Fibroblast of skin of scalp (primary cell): ENCODE measurements around the gene KY.
"Not testable (repeated sequence)": the region's sequence is repeated elsewhere in the genome, so short reads cannot be mapped to it uniquely, and the experiment has no call there.

Experiments used
- DNase-seq: peaks from one replicate; pipeline ENCODE4 v3.0.0-alpha.2; 2013

Gene KY

DNA sequence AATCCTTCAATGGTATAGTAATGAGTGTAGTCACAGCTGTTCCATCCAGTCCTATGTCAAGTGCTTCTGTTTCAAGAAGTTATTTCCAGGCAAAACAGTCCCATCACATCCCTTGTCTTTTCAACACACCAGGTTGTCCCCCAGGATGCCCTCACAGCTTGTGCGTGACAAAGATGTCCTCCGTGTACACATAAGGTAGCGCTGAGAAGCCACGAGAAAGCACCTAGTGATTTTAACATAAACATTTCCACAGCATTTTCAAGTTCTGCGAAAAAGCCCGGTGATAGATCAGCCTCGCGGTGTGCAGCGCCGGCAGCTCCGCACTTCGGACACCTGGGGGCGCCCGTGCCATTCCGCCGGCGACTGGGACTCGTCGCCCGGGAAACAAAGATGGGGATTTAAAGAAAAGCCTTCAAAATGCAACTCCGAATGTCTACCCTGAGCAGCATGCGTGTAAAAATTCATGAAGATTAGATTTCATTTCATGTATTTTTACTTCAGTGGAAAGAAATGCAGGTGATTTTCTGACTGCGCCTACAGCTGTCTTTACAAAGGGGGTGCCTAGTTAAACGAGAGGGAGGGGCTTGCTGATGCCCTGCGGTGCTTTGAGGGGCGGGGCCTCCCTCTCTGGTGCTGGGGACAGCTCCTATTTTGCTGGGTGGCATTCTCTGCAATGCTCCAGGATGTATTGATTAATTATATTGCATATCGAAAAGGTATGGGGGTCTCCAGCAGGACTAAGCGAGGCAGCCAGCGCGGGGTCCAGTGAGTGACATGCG, 49.9 kb downstream of the KY start:
- DNase-seq, result peak; percentile 68

DNA sequence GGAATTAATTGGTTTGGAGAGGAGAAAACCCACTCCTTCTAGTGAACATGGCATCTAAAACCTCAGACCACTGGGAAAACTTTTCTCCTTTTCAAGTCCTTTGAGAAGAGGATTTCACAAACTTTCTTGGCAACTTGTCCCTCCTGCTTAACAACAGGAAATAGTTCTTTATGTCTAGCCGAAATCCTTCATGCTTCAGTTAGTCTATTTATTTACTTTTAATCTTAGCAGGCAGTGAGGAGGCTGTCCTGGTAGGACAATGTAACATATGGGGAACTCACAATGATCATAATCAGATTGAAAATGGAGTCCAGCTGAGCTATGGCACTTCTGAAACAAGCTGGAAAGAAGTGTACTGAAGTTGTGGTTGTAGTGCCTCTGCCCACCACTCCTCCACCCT, 50.6 kb downstream of the KY start:
- peak; percentile 17 for DNase-seq

GRCh38 chr3:134598763-134599545, 51.9 kb downstream of the KY start:
- no peak for DNase-seq

DNA sequence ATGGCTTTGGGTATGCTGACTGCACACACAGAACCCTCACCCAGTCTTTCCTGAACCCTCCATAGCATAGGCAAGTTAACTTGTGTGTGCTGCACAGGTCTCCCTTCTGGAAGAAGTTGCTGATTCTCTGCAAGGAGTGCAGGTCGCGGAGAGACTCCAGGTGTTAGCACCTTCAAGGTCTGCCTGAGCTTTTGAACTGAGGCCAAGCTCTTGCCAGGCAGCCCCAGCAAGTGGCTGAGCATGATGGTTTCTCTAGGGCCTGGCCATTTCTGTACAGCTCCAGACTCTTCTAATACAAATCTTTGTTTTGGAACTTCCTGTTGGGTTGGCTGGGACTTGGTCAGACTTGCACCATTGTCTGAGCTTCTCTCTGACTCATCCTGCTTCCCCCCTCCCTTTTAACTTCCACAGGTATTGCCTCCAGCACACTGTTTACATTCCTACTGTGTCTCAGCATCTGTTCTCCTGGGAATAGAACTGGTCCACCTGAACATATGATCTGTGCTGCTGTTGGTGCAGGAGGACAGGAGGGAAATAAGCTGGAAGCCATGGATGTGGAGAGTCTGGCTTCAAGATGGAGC, 53.3 kb downstream of the KY start:
- no peak for DNase-seq

DNA sequence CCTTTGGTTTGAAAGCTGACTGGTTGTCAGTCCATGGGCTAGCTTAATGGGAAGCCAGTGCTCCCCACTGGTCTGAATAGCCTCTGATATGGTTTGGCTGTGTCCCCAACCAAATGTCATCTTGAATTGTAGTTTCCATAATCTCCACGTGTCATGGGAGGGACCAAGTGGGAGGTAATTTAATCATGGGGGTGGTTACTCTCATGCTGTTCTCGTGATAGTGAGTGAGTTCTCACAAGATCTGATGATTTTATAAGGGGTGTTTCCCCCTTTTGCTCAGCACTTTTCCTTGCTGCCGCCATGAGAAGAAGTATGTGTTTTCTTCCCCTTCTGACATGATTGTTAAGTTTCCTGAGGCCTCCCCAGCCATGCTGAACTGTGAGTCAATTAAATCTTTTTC, 55.8 kb downstream of the KY start:
- not testable (repeated sequence) for DNase-seq

GRCh38 chr3:134594331-134594741, 56.5 kb downstream of the KY start:
- DNase-seq, result no peak

GRCh38 chr3:134592806-134593205, 58.0 kb downstream of the KY start:
- no peak for DNase-seq

- DNase-seq, result no peak
Observed at GRCh38 chr3:134590766-134591165, 60.1 kb downstream of the KY start.

DNA sequence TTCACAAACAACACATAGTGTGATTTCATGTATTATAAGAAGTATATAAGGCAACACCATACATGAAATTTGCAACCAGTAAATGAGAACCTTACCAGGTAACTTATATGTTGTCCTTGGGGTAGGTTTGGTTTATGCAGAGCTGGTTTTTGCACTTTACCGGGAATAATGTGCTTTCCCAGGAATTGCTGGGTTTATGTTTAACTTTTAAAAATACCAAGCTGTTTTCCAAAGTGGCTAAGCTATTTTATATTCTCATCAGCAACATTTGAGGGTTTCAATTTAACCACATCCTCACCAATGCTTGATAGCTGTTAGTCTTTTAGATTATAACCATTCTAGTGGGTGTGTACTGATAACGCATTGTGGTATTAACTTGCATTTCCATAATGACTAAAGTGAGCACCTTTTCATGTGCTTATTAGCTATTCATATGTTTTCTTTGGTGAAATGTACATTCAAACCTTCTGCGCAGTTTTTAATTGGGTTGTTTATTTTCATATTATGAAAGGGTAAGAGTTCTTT, 71.6 kb downstream of the KY start:
- no peak for DNase-seq

DNA sequence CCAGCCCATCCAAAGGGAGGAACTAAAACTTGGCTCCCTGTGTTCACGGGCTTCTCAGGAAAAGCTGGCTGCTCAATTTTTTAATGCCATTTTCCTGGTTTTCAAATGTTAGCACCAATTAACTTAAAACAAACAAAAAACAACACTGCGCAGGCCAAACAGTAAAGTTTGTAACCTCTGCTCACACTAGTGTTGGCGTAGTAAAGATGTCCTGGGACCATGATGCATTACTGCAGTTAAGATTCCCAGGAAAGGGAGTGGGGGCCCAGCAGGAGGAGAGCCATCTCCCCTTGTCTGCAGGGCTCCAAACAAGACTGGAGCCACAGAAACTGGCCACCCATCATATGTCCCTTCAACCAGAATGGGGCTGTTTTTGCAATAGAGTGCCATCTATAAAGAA, 74.0 kb downstream of the KY start:
- DNase-seq, result no peak

GRCh38 chr3:134576426-134576825, 74.4 kb downstream of the KY start:
- no peak for DNase-seq

GRCh38 chr3:134569899-134570298, 80.9 kb downstream of the KY start:
- not testable (repeated sequence) for DNase-seq

DNA sequence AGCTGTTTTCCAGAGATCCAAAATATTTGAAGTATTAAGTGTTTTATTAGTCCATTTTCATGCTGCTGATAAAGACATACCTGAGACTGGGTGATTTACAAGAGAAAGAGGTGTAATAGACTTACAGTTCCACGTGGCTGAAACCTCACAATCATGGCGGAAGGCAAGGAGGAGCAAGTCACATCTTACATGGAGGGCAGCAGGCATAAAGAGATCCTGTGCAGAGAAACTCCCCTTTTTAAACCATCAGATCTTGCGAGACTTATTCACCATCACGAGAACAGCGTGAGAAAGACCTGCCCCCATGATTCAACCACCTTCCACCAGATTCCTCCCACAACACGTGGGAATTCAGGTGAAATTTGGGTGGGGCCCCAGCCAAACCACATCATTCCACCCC, 82.0 kb downstream of the KY start:
- DNase-seq, result no peak

- DNase-seq, result no peak
Observed at GRCh38 chr3:134567605-134568004, 83.2 kb downstream of the KY start.

DNA sequence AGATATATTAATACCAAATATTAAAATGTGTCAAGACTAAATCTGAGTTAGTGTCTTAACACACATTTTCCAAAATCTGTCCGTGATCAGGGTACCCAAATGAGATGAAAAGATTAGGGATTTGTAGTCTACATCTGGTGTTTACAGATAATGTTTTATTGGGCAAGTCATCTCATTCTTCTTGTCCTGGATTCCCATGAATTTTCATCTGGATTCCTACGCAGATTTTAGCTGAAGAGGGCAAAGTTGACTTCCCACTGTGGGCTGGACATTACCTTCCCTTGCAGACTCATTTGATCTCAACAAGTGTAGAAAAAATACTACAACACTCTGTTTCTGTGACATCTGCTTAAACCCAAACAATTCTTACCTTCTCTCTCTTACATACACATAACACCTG, 85.8 kb downstream of the KY start:
- no peak for DNase-seq

DNA sequence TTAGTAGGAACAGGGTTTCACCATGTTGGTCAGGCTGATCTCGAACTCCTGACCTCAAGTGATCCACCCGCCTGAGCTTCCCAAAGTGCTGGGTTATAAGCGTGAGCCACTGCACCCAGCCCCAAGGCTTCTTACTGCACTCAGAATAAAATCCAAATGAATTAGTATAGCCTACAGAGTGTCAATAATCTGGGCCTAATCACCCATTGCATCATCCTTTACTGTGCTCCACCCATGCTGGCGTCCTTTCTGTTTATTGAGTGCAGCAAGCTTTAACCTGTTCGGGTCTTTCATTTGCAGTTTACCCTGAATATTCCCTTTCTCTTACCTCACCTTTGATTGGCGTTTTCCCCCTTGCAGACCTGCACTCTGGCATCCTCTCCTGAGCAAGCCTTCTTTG, 87.2 kb downstream of the KY start:
- DNase-seq, result no peak

DNA sequence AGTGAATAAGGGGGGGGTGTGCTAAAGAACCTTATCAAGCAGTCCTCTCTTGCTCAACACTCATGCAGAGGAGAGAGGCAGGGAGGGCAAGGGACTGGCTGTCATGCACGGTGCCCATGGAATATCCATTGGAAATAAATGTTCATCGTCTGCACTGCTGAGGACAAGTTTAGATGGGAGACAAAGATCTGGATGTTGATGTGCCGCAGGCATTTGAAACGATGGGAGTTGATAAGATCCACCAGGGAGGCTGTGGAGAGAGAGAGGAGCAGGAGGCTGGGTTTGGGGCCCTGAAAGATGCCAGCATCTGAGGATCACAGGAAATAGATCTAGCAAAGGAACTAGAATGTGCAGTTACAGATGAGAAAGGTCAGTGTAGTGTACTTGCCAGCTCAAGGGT, 88.8 kb downstream of the KY start:
- DNase-seq, result no peak

GRCh38 chr3:134559591-134559990, 91.2 kb downstream of the KY start:
- DNase-seq, result no peak
